ENCODE measurements around the gene PREPL. TPM values are rescaled to one million over a fixed set of nuclear protein-coding genes. Genes with fewer than 3 reads are reported as not detected.

Gene PREPL
- total and polyA plus RNA-seq, 2 of the 8 experiments (the other 6 are each of a cell fraction or from before 2014, with no cell fraction given): 13.6 to 38.9 TPM

- H3K23me2 ChIP-seq (ENCODE audit: low read depth, low read length): no peaks in the 10 kb centered on the region
- H3K4me1 ChIP-seq (replicated peaks in 1 of 4; ENCODE audit: control insufficient read depth in 3 of 4, insufficient read depth in 4 of 4, low read length in 3 of 4): 0 out of 7 replicates have a peak, but pooled peaks cover 0 to 2% (median 0%) of the 10 kb centered on the region in 4 experiments
- no peak overlapping the region for H3K14ac ChIP-seq (ENCODE audit: insufficient read length)
- no peak overlapping the region for H3K4ac ChIP-seq (replicated peaks; ENCODE audit: insufficient read length, low read depth, low read length)
- CTCF ChIA-PET (ENCODE audit: partially characterized antibody): interaction anchor here (0.6 to 1.5 kb wide), 3 partner anchors 18 to 473 kb away, joined by 3 read pairs; no protein-coding TSS in a partner anchor
- H4K20me1 ChIP-seq (replicated peaks in 1 of 2; ENCODE audit: control insufficient read depth in 1 of 2, insufficient read depth in 2 of 2, low read length in 2 of 2): no peaks in the 10 kb centered on the region
- WGBS, 2 experiments (ENCODE audit: extremely low coverage in 1 of 2, insufficient coverage in 1 of 2, insufficient read length in 1 of 2, insufficient replicate concordance in 2 of 2, low coverage in 1 of 2, low lambda C conversion rate in 2 of 2, missing lambda C conversion rate in 1 of 2): 83% methylated on average over 2 of the region's 2 CpGs; no CpG with 5 or more reads in 1 of the 2 experiments
- H3K18ac ChIP-seq (ENCODE audit: extremely low read depth, low read length): no peak overlapping the region
- H2BK15ac ChIP-seq (ENCODE audit: low read length): no peak overlapping the region
- no peak overlapping the region for H2BK20ac ChIP-seq (ENCODE audit: low read length)
- H2AFZ ChIP-seq (ENCODE audit: low read length): no peak overlapping the region
- FAIRE-seq: no peak
- H2BK12ac ChIP-seq (ENCODE audit: low read depth, low read length): no peak overlapping the region
- no peak overlapping the region for H3K23ac ChIP-seq (ENCODE audit: insufficient read length)
- no peaks in the 10 kb centered on the region for H3K9me3 ChIP-seq (ENCODE audit: insufficient read depth in 2 of 2, low read depth in 1 of 2, low read length in 1 of 2)
- no peak overlapping the region for H3K4me2 ChIP-seq (ENCODE audit: insufficient read depth in 1 of 2, low read depth in 2 of 2, low read length in 2 of 2)
- no peak overlapping the region for H4K5ac ChIP-seq (ENCODE audit: insufficient read length, low read depth, low read length)
- peaks cover 0 to 13% (median 4%) of the 10 kb centered on the region in 4 experiments; a peak in 3 of 8 replicates for H3K36me3 ChIP-seq (ENCODE audit: control insufficient read depth in 2 of 4, insufficient read depth in 4 of 4, low read length in 3 of 4)
- H4K91ac ChIP-seq (replicated peaks; ENCODE audit: insufficient read length, low read length): no peak overlapping the region
- DNase-seq (ENCODE audit: low read depth in 1 of 2, low spot score in 2 of 2): no peak
- H3K79me1 ChIP-seq (ENCODE audit: low read depth, low read length): no peaks in the 10 kb centered on the region
- H4K8ac ChIP-seq (ENCODE audit: extremely low read depth, insufficient read depth, low read length): no peak overlapping the region
- no peaks in the 10 kb centered on the region for H3K79me2 ChIP-seq (ENCODE audit: control insufficient read depth in 1 of 2, insufficient read depth in 2 of 2, low read length in 2 of 2)
- POLR2A ChIA-PET (ENCODE audit: partially characterized antibody): interaction anchor here (1.0 kb wide), 1 partner anchor 14 kb away, joined by 4 read pairs; the partner anchor contains the start of genes CAMKMT and PREPL
- no peaks in the 10 kb centered on the region for H3K27me3 ChIP-seq (replicated peaks in 1 of 4; ENCODE audit: control insufficient read depth in 3 of 4, extremely low read depth in 1 of 4, insufficient read depth in 3 of 4, low read length in 3 of 4)
- no peak overlapping the region for H3K9ac ChIP-seq (replicated peaks in 1 of 4; ENCODE audit: extremely low read depth in 1 of 4, low read depth in 3 of 4, low read length in 3 of 4)
- H2AK5ac ChIP-seq (ENCODE audit: low read depth, low read length): no peak overlapping the region
- no peak overlapping the region for H3K56ac ChIP-seq (replicated peaks; ENCODE audit: insufficient read length, low read depth, low read length)
- no peak overlapping the region for H3K4me3 ChIP-seq (ENCODE audit: extremely low read depth in 1 of 4, insufficient read depth in 2 of 4, low read depth in 3 of 4, low read length in 4 of 4)
- H2BK120ac ChIP-seq (replicated peaks; ENCODE audit: low read depth, low read length): no peak overlapping the region
- no peak overlapping the region for H2BK5ac ChIP-seq (ENCODE audit: low read depth, low read length)
- H3K27ac ChIP-seq (ENCODE audit: low read depth, low read length): no peak overlapping the region
- TF ChIP-seq TBP (IDR thresholded peaks at IDR 0.05; ENCODE audit: low read depth, low read length): no peak
- TF ChIP-seq RFX5 (IDR thresholded peaks at IDR 0.05; ENCODE audit: borderline replicate concordance, low read depth, low read length): no peak
- no peak for TF ChIP-seq KDM5A (IDR thresholded peaks at IDR 0.05; ENCODE audit: low read length)
- TF ChIP-seq SIRT6 (IDR thresholded peaks at IDR 0.05; ENCODE audit: low read length): no peak
- no peak for TF ChIP-seq SIX5 (IDR thresholded peaks at IDR 0.05; ENCODE audit: low read depth, low read length)
- no peak for TF ChIP-seq CEBPB (IDR thresholded peaks at IDR 0.05; ENCODE audit: low read depth, low read length)
- TF ChIP-seq MAFK (IDR thresholded peaks at IDR 0.05; ENCODE audit: low read depth, low read length): no peak
- no peak for TF ChIP-seq CHD2 (IDR thresholded peaks at IDR 0.05; ENCODE audit: low read length)
- no peak for TF ChIP-seq CHD1 (IDR thresholded peaks at IDR 0.05; ENCODE audit: low read depth, low read length)
- no peak for TF ChIP-seq CBX8 (IDR thresholded peaks at IDR 0.05; ENCODE audit: borderline replicate concordance, low read depth, low read length)
- TF ChIP-seq FOSL1 (IDR thresholded peaks at IDR 0.05; ENCODE audit: insufficient read depth, low read depth, low read length): no peak
- TF ChIP-seq TAF7 (optimal IDR thresholded peaks at IDR 0.05; ENCODE audit: borderline replicate concordance, low read depth, low read length): no peak
- no peak for TF ChIP-seq HDAC2 (IDR thresholded peaks at IDR 0.05; ENCODE audit: borderline replicate concordance in 1 of 2, low read depth in 2 of 2, low read length in 2 of 2)
- TF ChIP-seq TCF12 (IDR thresholded peaks at IDR 0.05; ENCODE audit: low read depth, low read length): no peak
- TF ChIP-seq SP2 (IDR thresholded peaks at IDR 0.05; ENCODE audit: low read length): no peak
- no peak for TF ChIP-seq RXRA (IDR thresholded peaks at IDR 0.05; ENCODE audit: insufficient read depth, low read depth, low read length)
Measured at GRCh38 chr2:44347526-44347925, 13.8 kb downstream of the PREPL start.

All from H1 (cell line).